OCI-M2 (cell line): ENCODE results near the gene ATG16L2.
"Not testable (repeated sequence)": the region's sequence is repeated elsewhere in the genome, so short reads cannot be mapped to it uniquely, and the experiment has no call there.

Experiments used
- DNase-seq: peaks from one replicate; lab custom pipeline; 2025; ENCODE audit not compliant: unreplicated experiment; lab: John Stamatoyannopoulos, UW

The ATG16L2 gene

GRCh38 chr11:72842653-72843330 is 28.6 kb downstream of the ATG16L2 start:
- no peak for DNase-seq

GRCh38 chr11:72844356-72844755 is 30.1 kb downstream of the ATG16L2 start:
- no peak for DNase-seq

DNA sequence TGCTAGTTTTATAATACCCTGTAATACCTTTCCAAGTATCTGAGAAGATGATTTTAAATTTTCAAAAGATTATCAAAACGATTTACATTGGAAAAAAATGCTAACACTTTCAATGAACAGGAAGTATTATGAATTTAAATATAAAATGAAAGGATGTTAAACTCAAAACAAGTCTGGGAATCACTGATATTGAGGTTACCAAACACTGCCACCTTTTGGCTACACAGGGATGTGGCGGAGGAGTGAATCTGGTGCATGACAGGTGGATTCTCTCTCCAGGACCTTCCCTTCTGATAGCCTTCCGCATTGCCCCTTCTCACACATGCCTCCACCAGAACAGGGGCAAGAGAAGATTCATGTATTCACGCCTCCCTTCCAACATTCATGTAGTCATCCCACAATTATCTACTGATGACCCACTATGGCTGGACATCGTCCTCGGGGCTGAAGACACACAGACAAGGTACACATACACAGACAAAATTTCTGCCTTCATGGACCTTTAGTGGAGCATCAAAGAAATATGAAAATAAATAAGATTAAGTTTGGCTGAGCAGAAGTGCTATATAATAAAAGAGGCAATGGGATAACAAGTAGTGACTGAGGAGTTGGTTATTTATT is 34.7 kb downstream of the ATG16L2 start:
- no peak for DNase-seq

DNA sequence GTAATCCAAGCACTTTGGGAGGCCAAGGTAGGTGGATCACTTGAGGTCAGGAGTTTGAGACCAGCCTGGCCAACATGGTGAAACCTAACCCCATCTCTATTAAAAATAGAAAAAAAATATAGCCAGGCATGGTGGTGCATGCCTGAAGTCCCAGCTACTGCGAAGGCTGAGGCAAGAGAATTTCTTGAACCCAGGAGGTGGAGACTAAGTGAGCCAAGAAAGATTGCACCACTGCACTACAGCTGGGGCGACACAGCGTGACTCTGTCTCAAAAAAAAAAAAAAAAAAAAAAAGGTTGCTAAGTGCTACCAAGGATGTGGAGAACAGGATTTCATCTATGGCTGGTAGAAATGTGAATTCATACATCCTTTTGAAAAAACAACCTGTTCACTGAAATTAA is 36.6 kb downstream of the ATG16L2 start:
- DNase-seq, result no peak

GRCh38 chr11:72851726-72852125 is 37.5 kb downstream of the ATG16L2 start:
- DNase-seq, result no peak

GRCh38 chr11:72856065-72856464 is 41.9 kb downstream of the ATG16L2 start:
- DNase-seq, result no peak

- DNase-seq, result no peak
Observed at GRCh38 chr11:72856551-72857345, 42.5 kb downstream of the ATG16L2 start.

GRCh38 chr11:72858267-72858666 is 44.1 kb downstream of the ATG16L2 start:
- DNase-seq, result not testable (repeated sequence)

DNA sequence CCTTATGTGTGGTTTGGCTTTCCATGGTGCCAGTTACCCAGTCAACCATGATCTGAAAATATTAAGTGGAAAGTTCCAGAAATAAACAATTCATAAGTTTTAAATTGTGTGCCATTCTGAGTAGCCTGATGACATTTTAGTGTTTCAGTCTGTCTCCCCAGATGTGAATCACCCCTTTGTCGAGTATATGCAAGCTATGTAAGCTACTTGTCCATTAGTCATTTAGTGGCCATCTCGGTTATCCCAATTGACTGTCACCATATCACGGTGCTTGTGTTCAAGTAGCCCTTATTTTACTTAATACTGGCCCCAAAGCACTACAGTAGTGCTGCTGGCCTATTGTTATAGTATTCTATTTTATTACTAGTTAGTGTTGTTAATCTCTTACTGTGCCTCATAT is 44.9 kb downstream of the ATG16L2 start:
- DNase-seq, result no peak

DNA sequence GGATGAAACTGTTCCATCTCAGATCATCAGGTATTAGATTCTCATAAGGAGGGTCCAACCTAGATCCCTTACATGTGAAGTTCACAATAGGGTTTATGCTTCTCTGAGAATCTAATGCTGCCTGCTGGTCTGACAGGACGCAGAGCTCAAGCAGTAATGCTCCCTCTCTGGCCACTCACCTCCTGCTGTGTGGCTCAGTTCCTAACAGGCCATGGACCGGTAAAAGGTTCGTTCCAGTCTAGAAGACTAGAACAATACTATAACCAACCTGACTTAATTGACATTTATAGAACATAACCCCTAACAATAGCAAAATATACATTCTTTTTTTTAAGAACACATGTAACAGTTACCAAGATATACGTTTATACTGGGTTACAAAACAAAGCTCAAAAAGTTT is 45.8 kb downstream of the ATG16L2 start:
- no peak for DNase-seq

DNA sequence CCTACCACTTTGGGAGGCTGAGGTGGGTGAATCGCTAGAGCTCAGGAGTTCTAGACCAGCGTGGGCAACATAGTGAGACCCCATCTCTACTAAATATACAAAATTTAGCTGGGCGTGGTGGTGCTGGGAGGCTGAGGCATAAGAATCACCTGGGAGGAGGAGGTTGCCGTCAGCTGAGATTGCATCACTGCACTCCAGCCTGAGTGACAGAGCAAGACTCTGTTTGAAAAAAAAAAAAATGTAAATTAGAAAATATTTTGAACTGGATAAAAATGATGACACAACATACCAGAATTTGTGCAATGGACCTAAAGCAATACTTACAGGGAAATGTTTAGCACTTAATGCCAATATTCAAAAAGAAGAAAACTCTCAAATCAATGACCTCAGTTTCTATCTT is 46.4 kb downstream of the ATG16L2 start:
- DNase-seq, result no peak

GRCh38 chr11:72863091-72863490 is 48.9 kb downstream of the ATG16L2 start:
- no peak for DNase-seq

DNA sequence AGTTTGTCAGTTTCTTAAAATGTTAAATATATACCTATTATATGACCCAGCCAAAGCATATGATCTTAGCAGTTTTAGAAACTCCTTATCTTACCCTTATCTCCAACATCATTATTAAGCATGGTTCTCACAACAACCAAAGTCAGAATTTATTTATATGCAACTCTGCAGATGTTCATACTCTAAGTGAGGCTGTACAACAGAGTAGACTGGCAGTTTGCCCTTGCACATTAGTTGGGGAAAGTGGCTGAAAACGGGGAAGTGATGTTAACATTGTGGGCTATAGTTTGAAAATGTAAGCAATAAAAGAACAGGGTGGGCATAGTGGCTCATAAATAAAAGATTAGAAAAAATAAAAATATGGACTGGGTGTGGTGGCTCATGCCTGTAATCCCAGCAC is 49.7 kb downstream of the ATG16L2 start:
- no peak for DNase-seq

- no peak for DNase-seq
Observed at GRCh38 chr11:72864702-72865655, 50.8 kb downstream of the ATG16L2 start.

DNA sequence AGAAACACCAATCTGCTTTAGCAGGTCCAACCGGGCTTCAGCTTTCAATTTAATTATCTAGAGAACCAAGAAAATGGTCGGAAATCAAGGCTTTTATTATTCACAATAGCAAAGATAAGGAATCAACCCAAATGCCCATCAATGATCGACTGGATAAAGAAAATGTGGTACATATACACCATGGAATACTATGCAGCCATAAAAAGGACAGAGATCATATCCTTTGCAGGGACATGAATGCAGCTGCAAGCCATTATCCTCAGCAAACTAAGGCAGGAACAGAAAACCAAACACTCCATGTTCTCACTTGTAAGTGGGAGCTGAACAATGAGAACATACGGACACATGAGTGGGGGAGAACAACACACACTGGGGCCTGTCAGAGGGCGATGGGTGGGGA is 53.8 kb downstream of the ATG16L2 start:
- no peak for DNase-seq

DNA sequence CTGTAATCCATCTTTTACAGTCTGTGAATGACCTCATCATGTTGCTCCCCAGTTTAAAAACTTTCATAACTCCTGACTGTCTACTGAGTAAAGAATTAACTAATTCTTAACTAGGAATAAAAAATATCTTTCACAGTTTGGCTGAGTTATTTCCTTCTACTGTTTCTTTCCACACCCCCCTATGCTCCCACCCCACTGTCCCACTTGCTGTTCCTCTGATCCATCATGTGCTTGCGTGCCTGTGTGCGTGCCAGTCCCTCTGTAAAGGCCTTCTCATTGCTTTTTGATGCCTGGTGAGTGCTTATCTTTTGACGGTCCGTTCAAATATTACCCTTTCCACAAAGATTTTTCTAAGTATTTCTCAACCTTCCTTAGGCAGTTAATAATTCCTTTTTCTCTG is 55.6 kb downstream of the ATG16L2 start:
- DNase-seq, result no peak

DNA sequence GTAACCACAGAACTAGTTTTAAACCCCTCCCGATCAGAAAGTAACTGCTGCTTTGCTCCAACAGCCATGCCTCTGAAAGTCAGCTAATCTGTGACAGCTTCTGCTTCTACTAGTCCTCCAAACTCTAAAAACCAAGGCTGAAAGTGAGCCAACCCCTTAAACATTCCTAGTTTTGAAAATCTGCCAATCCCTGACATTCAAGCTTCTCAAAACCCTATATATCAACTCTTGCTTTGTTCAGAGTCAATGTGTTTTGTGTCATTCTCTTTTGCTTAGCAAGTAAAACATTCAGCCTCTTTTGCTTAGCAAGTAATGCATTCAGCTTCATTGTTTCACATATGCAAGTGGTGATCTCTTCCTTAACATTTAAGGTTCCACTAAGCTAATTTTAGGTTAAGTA is 56.9 kb downstream of the ATG16L2 start:
- no peak for DNase-seq

DNA sequence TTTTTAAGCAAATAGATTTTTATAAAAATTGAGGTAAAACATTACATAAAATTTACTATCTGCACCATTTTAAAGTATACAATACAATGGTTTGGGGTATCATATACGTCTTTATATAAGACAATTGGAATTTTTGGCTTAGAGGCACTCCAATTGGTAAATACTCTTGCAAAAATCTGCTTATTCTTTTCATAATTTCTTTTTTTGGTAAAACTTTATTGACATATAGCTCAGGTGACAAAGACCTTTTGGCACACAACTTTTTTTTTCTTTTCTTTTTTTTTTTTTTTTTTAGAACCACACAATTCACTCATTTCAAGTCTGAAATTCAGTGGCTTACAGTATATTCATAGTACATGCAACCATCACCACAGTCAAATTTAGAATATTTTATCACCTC is 57.8 kb downstream of the ATG16L2 start:
- DNase-seq, result no peak

GRCh38 chr11:72875736-72876135 is 61.5 kb downstream of the ATG16L2 start:
- DNase-seq, result no peak

DNA sequence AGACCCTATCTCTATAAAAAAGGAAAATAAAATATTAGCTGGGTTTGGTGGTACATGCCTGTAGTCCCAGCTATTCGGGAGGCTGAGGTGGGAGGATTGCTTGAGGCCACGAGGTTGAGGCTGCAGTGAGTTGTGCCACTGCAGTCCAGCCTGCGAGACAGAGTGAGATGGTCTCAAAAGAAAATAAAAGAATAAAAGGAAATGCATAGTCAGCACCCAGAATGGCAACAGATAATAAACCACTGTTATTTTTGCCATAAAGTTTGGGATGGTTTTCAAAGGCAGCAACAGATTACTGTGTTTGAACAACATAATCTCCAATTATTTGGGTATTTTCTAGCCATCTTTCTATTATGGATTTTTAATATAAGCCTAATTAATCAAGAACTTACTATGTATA is 61.9 kb downstream of the ATG16L2 start:
- DNase-seq, result no peak
